ACC112 (cell line): ENCODE data around the gene LONRF2.

Source experiments
- H2AFZ ChIP-seq: fragments of 200-600 bp; sonication (generic); one replicate; pipeline ENCODE4 v1.6.0; 2017; ENCODE audit warnings: antibody characterized with exemption, low read length; ENCODE audit not compliant: unreplicated experiment
- H3K27ac ChIP-seq: fragments of 200-600 bp; sonication (generic); 2 replicates; pipeline ENCODE4 v1.5.1; 2014; ENCODE audit warnings: low read depth, mild to moderate bottlenecking, antibody characterized with exemption, low read length, moderate library complexity
- H3K27me3 ChIP-seq: fragments of 200-600 bp; sonication (generic); 2 replicates; pipeline ENCODE4 v1.6.1; 2014; ENCODE audit warnings: mild to moderate bottlenecking, antibody characterized with exemption, low read length, moderate library complexity, mixed read lengths; ENCODE audit not compliant: insufficient read depth
- H3K36me3 ChIP-seq: fragments of 200-600 bp; sonication (generic); 2 replicates; pipeline ENCODE4 v1.6.1; 2016; ENCODE audit warnings: mild to moderate bottlenecking, antibody characterized with exemption, low read length, moderate library complexity, mixed read lengths; ENCODE audit not compliant: insufficient read depth
- H3K4me1 ChIP-seq: fragments of 200-600 bp; sonication (generic); one replicate; pipeline ENCODE4 v1.6.1; 2016; ENCODE audit warnings: low read length, mixed read lengths; ENCODE audit not compliant: insufficient read depth, unreplicated experiment, control insufficient read depth
- H3K4me3 ChIP-seq: fragments of 200-600 bp; sonication (generic); 2 replicates; pipeline ENCODE4 v1.5.1; 2014; ENCODE audit warnings: mild to moderate bottlenecking, low read depth, low read length
- H3K79me2 ChIP-seq: fragments of 200-600 bp; sonication (generic); one replicate; pipeline ENCODE4 v1.6.0; 2016; ENCODE audit warnings: low read length; ENCODE audit not compliant: control insufficient read depth, unreplicated experiment, insufficient read depth

Gene LONRF2

GRCh38 chr2:100275200-100275589, 47.1 kb downstream of the LONRF2 start:
- Histone ChIP-seq H3K27ac (no peak overlapping the region), H3K36me3 (no peaks in the 10 kb centered on the region), H2AFZ (no peak overlapping the region), H3K27me3 (no peaks in the 10 kb centered on the region; the same call in 1 of the 2 replicates), H3K4me1 (no peaks in the 10 kb centered on the region), H3K4me3 (no peak overlapping the region), H3K79me2 (no peaks in the 10 kb centered on the region)

- no peak overlapping the region for H3K4me3 ChIP-seq
- no peak overlapping the region for H2AFZ ChIP-seq
- no peak overlapping the region for H3K27ac ChIP-seq
- no peaks in the 10 kb centered on the region for H3K36me3 ChIP-seq
- H3K4me1 ChIP-seq: no peaks in the 10 kb centered on the region
- no peaks in the 10 kb centered on the region for H3K79me2 ChIP-seq
- no peaks in the 10 kb centered on the region; the same call in 1 of the 2 replicates for H3K27me3 ChIP-seq
Measured at GRCh38 chr2:100274566-100275199, 47.6 kb downstream of the LONRF2 start.

- Histone ChIP-seq H3K4me3 (no peak overlapping the region), H3K27me3 (no peaks in the 10 kb centered on the region; the same call in 1 of the 2 replicates), H3K27ac (no peak overlapping the region), H3K79me2 (no peaks in the 10 kb centered on the region), H3K4me1 (no peaks in the 10 kb centered on the region), H3K36me3 (no peaks in the 10 kb centered on the region), H2AFZ (no peak overlapping the region)
Measured at GRCh38 chr2:100274076-100274475, 48.2 kb downstream of the LONRF2 start.

- no peaks in the 10 kb centered on the region for H3K4me1 ChIP-seq
- H3K4me3 ChIP-seq: no peak overlapping the region
- no peak overlapping the region for H2AFZ ChIP-seq
- no peaks in the 10 kb centered on the region; the same call in 1 of the 2 replicates for H3K27me3 ChIP-seq
- no peak overlapping the region for H3K27ac ChIP-seq
- H3K36me3 ChIP-seq: no peaks in the 10 kb centered on the region
- H3K79me2 ChIP-seq: no peaks in the 10 kb centered on the region
Measured at GRCh38 chr2:100273387-100273786, 48.9 kb downstream of the LONRF2 start.

- Histone ChIP-seq H3K4me3 (no peak overlapping the region), H3K4me1 (no peaks in the 10 kb centered on the region), H3K27ac (no peak overlapping the region), H3K36me3 (no peaks in the 10 kb centered on the region), H2AFZ (no peak overlapping the region), H3K27me3 (no peaks in the 10 kb centered on the region; the same call in 1 of the 2 replicates), H3K79me2 (no peaks in the 10 kb centered on the region)
Measured at GRCh38 chr2:100272841-100273329, 49.4 kb downstream of the LONRF2 start.

- no peak overlapping the region for H3K27ac ChIP-seq
- no peak overlapping the region for H3K4me3 ChIP-seq
- H3K36me3 ChIP-seq: no peaks in the 10 kb centered on the region
- H3K27me3 ChIP-seq: no peaks in the 10 kb centered on the region
- H2AFZ ChIP-seq: no peak overlapping the region
- H3K79me2 ChIP-seq: no peaks in the 10 kb centered on the region
- no peaks in the 10 kb centered on the region for H3K4me1 ChIP-seq
Measured at GRCh38 chr2:100271210-100271609, 51.1 kb downstream of the LONRF2 start.

- no peak overlapping the region for H3K4me3 ChIP-seq
- H2AFZ ChIP-seq: no peak overlapping the region
- no peak overlapping the region for H3K27ac ChIP-seq
- no peaks in the 10 kb centered on the region for H3K36me3 ChIP-seq
- H3K4me1 ChIP-seq: no peaks in the 10 kb centered on the region
- H3K27me3 ChIP-seq: no peaks in the 10 kb centered on the region
- H3K79me2 ChIP-seq: no peaks in the 10 kb centered on the region
Measured at GRCh38 chr2:100270381-100271146, 51.7 kb downstream of the LONRF2 start.

GRCh38 chr2:100269889-100270288, 52.4 kb downstream of the LONRF2 start:
- Histone ChIP-seq H3K4me3 (no peak overlapping the region), H3K79me2 (no peaks in the 10 kb centered on the region), H3K36me3 (no peaks in the 10 kb centered on the region), H3K27ac (no peak overlapping the region), H3K4me1 (no peaks in the 10 kb centered on the region), H2AFZ (no peak overlapping the region), H3K27me3 (no peaks in the 10 kb centered on the region)

GRCh38 chr2:100268986-100269385, 53.3 kb downstream of the LONRF2 start:
- no peaks in the 10 kb centered on the region for H3K36me3 ChIP-seq
- no peak overlapping the region for H3K4me3 ChIP-seq
- no peaks in the 10 kb centered on the region for H3K79me2 ChIP-seq
- H3K4me1 ChIP-seq: no peaks in the 10 kb centered on the region
- no peak overlapping the region for H3K27ac ChIP-seq
- no peak overlapping the region for H2AFZ ChIP-seq
- H3K27me3 ChIP-seq: peaks cover 3% of the 10 kb centered on the region; the same call in 1 of the 2 replicates

- Histone ChIP-seq H2AFZ (no peak overlapping the region), H3K27ac (no peak overlapping the region), H3K27me3 (peaks cover 9% of the 10 kb centered on the region; the same call in 1 of the 2 replicates), H3K4me3 (no peak overlapping the region), H3K36me3 (no peaks in the 10 kb centered on the region), H3K4me1 (no peaks in the 10 kb centered on the region), H3K79me2 (no peaks in the 10 kb centered on the region)
Measured at GRCh38 chr2:100267751-100268150, 54.5 kb downstream of the LONRF2 start.

GRCh38 chr2:100266126-100266525, 56.2 kb downstream of the LONRF2 start:
- no peak overlapping the region for H3K27ac ChIP-seq
- no peak overlapping the region for H3K4me3 ChIP-seq
- H3K36me3 ChIP-seq: no peaks in the 10 kb centered on the region
- H2AFZ ChIP-seq: no peak overlapping the region
- peaks cover 9% of the 10 kb centered on the region; the same call in 1 of the 2 replicates for H3K27me3 ChIP-seq
- no peaks in the 10 kb centered on the region for H3K79me2 ChIP-seq
- H3K4me1 ChIP-seq: no peaks in the 10 kb centered on the region
